HG02798 (cell line): ENCODE results near the gene SPTLC1.
"Not testable (repeated sequence)": the region's sequence is repeated elsewhere in the genome, so short reads cannot be mapped to it uniquely, and the experiment has no call there.

ENCODE experiments used
- ATAC-seq: cut with Tn5 transposase; IDR thresholded peaks from one replicate; pipeline ENCODE4 v1.9.1; 2021; ENCODE audit warnings: mild to moderate bottlenecking; ENCODE audit not compliant: unreplicated experiment, poor library complexity

Gene SPTLC1

GRCh38 chr9:92141144-92142129 lies 26.2 kb upstream of the SPTLC1 start:
- ATAC-seq = no peak

GRCh38 chr9:92140754-92141143 lies 25.5 kb upstream of the SPTLC1 start:
- no peak for ATAC-seq

- ATAC-seq = peak; percentile 69
These were observed 25.0 kb upstream of the SPTLC1 start for GRCh38 chr9:92140074-92140753.

- not testable (repeated sequence) for ATAC-seq
These were observed 23.8 kb upstream of the SPTLC1 start for GRCh38 chr9:92138960-92139540.

GRCh38 chr9:92138157-92138959 lies 23.1 kb upstream of the SPTLC1 start:
- peak; percentile 30 for ATAC-seq

- ATAC-seq = no peak
These were observed 21.1 kb upstream of the SPTLC1 start for GRCh38 chr9:92136184-92136858.

GRCh38 chr9:92135576-92135975 lies 20.4 kb upstream of the SPTLC1 start:
- ATAC-seq = no peak

GRCh38 chr9:92133949-92134604 lies 18.9 kb upstream of the SPTLC1 start:
- ATAC-seq = peak; percentile 84

GRCh38 chr9:92132913-92133312 lies 17.7 kb upstream of the SPTLC1 start:
- not testable (repeated sequence) for ATAC-seq

GRCh38 chr9:92132501-92132900 lies 17.3 kb upstream of the SPTLC1 start:
- ATAC-seq = no peak

- no peak for ATAC-seq
These were observed 7.6 kb upstream of the SPTLC1 start for GRCh38 chr9:92122800-92123199.

GRCh38 chr9:92122061-92122460 lies 6.8 kb upstream of the SPTLC1 start:
- ATAC-seq = no peak

GRCh38 chr9:92121265-92121664 lies 6.1 kb upstream of the SPTLC1 start:
- no peak for ATAC-seq

GRCh38 chr9:92120138-92120537 lies 4.9 kb upstream of the SPTLC1 start:
- no peak for ATAC-seq

GRCh38 chr9:92119586-92119985 lies 4.4 kb upstream of the SPTLC1 start:
- ATAC-seq = no peak

- no peak for ATAC-seq
These were observed 7.1 kb downstream of the SPTLC1 start for GRCh38 chr9:92108122-92108521.

GRCh38 chr9:92105446-92106225 lies 9.6 kb downstream of the SPTLC1 start:
- ATAC-seq = not testable (repeated sequence)

GRCh38 chr9:92103601-92104000 lies 11.6 kb downstream of the SPTLC1 start:
- not testable (repeated sequence) for ATAC-seq
